K562 (cell line): Measurements from ENCODE around the gene RNF41. TPM values are rescaled to one million over a fixed set of nuclear protein-coding genes. Genes with fewer than 3 reads are reported as not detected.
A peak's percentile ranks its signal among the peaks of the same experiment; 100 is the strongest.

Experiments used
- CHD2 ChIP-seq: IDR thresholded peaks from 2 replicates; pipeline ENCODE4 v1.6.1; 2011; ENCODE audit warnings: low read depth, low read length
- CTCFL ChIP-seq: IDR thresholded peaks from 2 replicates; pipeline ENCODE4 v1.6.1; 2011; ENCODE audit warnings: borderline replicate concordance, low read depth, mild to moderate bottlenecking, moderate library complexity, low read length; ENCODE audit not compliant: insufficient read depth, poor library complexity, severe bottlenecking
- HEY1 ChIP-seq: fragments of 250-450 bp; sonication (Bioruptor Pico); IDR thresholded peaks from 2 replicates; pipeline ENCODE4 v1.5.0; 2020; ENCODE audit warnings: mild to moderate bottlenecking, moderate library complexity, borderline replicate concordance
- HMG20A ChIP-seq: fragments of 450-650 bp; formaldehyde crosslinking; conservative IDR thresholded peaks from 2 replicates; pipeline ENCODE4 v1.4.0; 2020; ENCODE audit warnings: mild to moderate bottlenecking, mixed read lengths
- PCBP2 ChIP-seq: fragments of 200-400 bp; formaldehyde crosslinking; IDR thresholded peaks from 2 replicates; pipeline ENCODE4 v1.6.1; 2018; ENCODE audit warnings: low read length, low read depth, mild to moderate bottlenecking, moderate library complexity; ENCODE audit not compliant: poor library complexity, severe bottlenecking
- REST ChIP-seq, 2 experiments: fragments of 450-650 bp; formaldehyde crosslinking in 1 of 2; IDR thresholded peaks; 2 replicates each; pipeline versions ENCODE4 v1.4.0 to v1.6.1; 2014 to 2020; ENCODE audit warnings: mild to moderate bottlenecking in 2 of 2, borderline replicate concordance in 1 of 2, low read depth in 1 of 2
- RUNX1 ChIP-seq: sonication (generic); IDR thresholded peaks from 2 replicates; pipeline ENCODE4 v1.6.1; 2016; ENCODE audit warnings: antibody characterized with exemption, low read depth
- WHSC1 ChIP-seq: IDR thresholded peaks from one replicate; pipeline ENCODE4 v1.6.1; 2012; ENCODE audit warnings: low read length, control low read depth, inconsistent platforms
- XRCC3 ChIP-seq: fragments of 450-650 bp; IDR thresholded peaks from 2 replicates; pipeline ENCODE4 v1.6.1; 2017; ENCODE audit warnings: mild to moderate bottlenecking, moderate library complexity
- ZBTB7A ChIP-seq: IDR thresholded peaks from 2 replicates; pipeline ENCODE4 v1.6.1; 2011; ENCODE audit warnings: low read depth, mild to moderate bottlenecking, low read length, moderate library complexity, borderline replicate concordance; ENCODE audit not compliant: control insufficient read depth
- ZNF175 ChIP-seq: fragments of 200-800 bp; sonication (Bioruptor generic); IDR thresholded peaks from 2 replicates; pipeline ENCODE4 v1.6.1; 2016; ENCODE audit warnings: low read depth, mild to moderate bottlenecking, missing genetic modification characterization, missing compliant biosample characterization
- ZNF384 ChIP-seq: IDR thresholded peaks from 2 replicates; pipeline ENCODE4 v1.6.1; 2012; ENCODE audit warnings: low read depth, low read length, improper control_type of control experiment
- polyA plus RNA-seq, 8 experiments: library from polyadenylated mRNA; depleted of rRNA in 4 of 8; stranded (reverse) in 5 of 8; unstranded in 3 of 8; fragments of >200 nt; fragmentation: Nextera tagmentation in 2 of 8; fragmentation: Illumina TruSeq in 1 of 8; extraction: Ambion mirVana in 2 of 8; extraction: Trizol in 1 of 8; gene quantifications; 2 replicates each; pipeline versions ENCODE4 v1.2.1 to v1.2.3, GENCODE V29; 2011 to 2014; ENCODE audit warnings: inconsistent platforms in 1 of 8, missing spikeins in 1 of 8
- total RNA-seq, 7 experiments: library from RNA; depleted of rRNA in 6 of 7; stranded (reverse); fragments of >200 nt in 6 of 7; fragmentation: Illumina TruSeq in 2 of 7; extraction: Trizol in 2 of 7; gene quantifications; 2 replicates each; pipeline versions ENCODE4 v1.2.1 to v1.2.3, GENCODE V29; 2011 to 2021; ENCODE audit warnings: low replicate concordance in 1 of 7
- TF ChIP-seq, protein P1 (sequence below): fragments of 250-450 bp; sonication (Bioruptor Pico); IDR thresholded peaks from 2 replicates; pipeline ENCODE4 v1.5.0; 2020; ENCODE audit warnings: mild to moderate bottlenecking

Gene RNF41
- total and polyA plus RNA-seq, 9 of the 15 experiments (the other 6 are each of a cell fraction or from before 2014, with no cell fraction given) = 28.2 to 46.8 (median 33.8) TPM

DNA sequence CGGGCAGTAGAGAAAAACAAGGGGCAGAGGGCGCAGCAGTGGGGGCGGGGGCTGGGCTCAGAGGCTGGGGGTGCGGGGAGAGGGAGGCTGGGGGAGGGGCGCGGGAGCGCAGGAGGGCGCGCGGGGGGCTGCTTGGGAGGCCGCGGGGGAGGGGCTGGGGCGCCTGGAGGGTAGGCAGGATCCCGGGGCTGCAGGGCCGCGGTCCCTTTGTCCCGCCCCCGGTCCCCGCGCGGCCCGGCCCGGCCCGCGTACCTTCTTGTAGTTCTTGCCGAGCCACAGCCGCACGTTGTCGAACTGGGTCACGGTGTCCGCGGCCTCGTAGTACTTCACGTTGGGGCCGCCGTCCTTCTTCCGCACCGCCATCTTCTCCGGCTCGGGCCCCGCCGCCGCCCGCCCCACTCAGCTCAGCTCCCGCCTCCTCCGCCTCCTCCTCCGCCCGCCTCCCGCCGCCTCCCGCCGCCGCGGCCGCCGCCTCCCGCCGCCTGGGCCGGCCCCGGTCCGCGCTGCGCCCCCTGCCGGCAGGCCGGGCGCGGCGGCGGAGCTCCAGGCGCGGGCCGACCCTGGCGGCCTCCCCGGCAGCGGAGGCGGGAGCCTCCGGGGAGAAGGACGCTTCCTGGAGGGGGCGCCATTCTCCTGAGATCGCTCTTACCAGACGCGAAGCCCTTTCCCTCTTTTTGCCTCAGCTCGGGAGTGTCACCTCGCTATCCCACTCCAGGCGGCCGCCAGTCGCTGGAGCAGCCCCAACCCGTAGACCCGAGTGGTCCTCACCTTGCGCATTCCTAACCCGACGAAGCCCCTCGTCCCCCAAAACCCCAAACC is 32.4 kb downstream of the RNF41 start, which contains the start of gene SMARCC2 (continued):
- no peak for TF ChIP-seq ZNF384
- no peak for TF ChIP-seq XRCC3
- TF ChIP-seq PCBP2 = no peak
- no peak for TF ChIP-seq CHD2
- no peak for TF ChIP-seq HMG20A (CRISPR knock-in tag)
- TF ChIP-seq, protein P1, sequence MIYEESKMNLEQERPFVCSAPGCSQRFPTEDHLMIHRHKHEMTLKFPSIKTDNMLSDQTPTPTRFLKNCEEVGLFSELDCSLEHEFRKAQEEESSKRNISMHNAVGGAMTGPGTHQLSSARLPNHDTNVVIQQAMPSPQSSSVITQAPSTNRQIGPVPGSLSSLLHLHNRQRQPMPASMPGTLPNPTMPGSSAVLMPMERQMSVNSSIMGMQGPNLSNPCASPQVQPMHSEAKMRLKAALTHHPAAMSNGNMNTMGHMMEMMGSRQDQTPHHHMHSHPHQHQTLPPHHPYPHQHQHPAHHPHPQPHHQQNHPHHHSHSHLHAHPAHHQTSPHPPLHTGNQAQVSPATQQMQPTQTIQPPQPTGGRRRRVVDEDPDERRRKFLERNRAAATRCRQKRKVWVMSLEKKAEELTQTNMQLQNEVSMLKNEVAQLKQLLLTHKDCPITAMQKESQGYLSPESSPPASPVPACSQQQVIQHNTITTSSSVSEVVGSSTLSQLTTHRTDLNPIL (CRISPR knock-in tag) = no peak
- no peak for TF ChIP-seq RUNX1
- peak; percentile 35; the same call in 1 of the 2 replicates for TF ChIP-seq ZBTB7A
- no peak for TF ChIP-seq ZNF175 (CRISPR knock-in tag)
- TF ChIP-seq HEY1 (CRISPR knock-in tag) = no peak
- peak; percentile 47 for TF ChIP-seq REST (IDR thresholded peaks at IDR 0.05; ENCODE audit: borderline replicate concordance)
- TF ChIP-seq REST (CRISPR knock-in tag; IDR thresholded peaks at IDR 0.05; ENCODE audit: low read depth) = no peak
- TF ChIP-seq WHSC1 = no peak
- TF ChIP-seq CTCFL = peak; percentile 92
